RPMI8226 (cell line): ENCODE data around the gene LIN28A.

Experiments used
- DNase-seq: peaks from one replicate; pipeline ENCODE4 v3.0.0-alpha.2; 2015

LIN28A gene

DNA sequence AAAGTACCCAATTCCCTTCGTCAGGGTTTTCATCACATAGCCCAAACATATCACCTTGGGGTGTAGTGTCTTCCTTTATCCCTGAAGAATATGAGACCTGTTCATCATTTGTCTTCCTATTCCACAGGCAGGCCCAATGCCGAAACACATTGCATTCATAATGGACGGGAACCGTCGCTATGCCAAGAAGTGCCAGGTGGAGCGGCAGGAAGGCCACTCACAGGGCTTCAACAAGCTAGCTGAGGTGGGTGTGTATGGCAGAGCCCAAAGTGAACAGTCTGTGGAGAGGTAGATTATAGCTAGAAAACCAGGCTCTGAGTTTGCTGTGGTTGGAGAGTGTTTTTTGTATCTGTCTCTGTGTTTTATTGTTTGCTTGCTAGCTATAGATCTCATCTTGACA lies 27.4 kb downstream of the LIN28A start:
- no peak for DNase-seq

DNA sequence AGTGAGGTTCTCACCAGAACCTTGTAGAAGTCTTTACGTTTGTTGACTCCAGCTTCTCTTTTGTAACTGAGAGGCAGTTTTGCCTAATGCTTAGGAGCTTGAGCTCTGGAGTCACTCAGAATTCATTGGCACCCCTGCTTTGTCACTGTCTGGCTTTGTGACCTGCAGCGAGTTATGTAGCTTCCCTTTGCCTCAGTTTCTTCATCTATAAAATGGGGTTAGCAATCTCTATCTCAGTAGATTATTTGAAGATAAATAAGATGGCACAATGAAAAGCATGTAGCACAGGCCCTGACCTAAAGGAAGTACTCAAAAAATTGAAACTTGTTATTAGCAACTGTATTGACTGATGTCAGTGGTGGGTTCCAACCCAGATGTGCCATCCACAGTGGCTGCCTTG lies 29.6 kb downstream of the LIN28A start:
- no peak for DNase-seq

DNA sequence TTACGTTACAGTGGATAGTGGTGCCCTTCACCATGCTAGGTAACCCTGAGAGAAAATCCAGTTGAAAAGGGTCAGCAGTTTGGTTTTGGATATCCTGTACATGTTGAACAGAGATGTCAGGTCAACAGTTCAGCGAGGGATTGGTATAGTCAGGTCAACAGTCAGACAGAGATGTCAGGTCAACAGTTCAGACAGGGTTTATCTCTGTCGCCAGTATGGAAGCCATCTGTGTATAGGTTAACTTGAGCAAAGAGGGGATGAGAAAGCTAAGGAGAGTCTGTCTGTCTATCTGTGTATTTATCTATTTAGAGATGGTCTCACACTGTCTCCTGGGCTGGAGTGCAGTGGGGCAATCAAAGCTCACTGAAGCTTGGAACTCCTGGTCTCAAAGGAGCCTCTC lies 39.3 kb downstream of the LIN28A start:
- no peak for DNase-seq

DNA sequence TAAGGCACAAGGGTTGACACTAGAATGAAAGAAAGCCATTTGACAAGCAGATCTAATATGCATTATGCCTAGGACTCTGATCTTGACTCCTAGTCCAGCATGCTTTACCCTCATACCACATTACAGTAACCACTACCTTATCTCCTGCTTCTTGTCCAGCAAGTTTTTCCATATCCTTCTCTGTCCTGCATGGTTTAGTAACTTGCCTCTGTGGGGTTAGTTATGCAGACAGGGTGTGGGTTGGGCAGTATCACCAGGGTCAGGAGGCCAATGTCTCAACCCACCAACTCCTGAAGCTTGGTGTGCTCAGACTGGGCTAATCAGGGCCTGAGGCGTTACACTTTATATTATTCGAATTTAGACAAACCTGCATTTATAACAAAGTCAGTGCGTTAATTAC lies 40.3 kb downstream of the LIN28A start:
- DNase-seq, result no peak

DNA sequence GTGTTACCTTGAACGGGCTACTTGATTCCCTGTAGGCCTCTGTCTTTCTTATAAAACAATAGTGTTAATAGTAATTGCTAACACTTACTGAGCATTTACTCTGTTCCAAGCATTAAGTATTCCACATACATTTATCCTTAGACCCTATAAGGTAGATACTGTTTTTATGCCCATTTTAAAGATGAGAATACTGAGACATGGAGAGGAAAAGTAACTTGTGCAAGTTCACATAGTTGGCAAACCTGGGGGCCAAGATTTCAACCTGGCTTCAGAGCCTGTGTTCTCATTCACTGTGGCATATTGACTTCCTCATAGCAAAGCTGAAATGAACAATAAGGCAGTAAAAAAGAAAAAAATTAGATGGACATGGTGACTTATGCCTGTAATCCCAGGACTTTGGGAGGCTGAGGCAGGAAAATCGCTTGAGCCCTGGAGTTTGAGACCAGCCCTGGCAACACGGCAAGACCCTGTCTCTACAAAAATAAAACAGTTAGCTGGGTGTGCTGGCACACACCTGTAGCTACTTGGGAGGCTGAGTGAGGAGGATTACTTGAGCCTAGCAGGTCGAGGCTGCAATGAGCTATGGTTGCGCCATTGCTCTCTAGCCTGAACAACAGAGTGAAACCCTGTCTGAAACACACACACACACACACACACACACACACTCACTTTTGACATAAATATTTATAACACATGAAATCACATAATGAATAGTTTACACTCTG lies 42.0 kb downstream of the LIN28A start:
- DNase-seq, result no peak

DNA sequence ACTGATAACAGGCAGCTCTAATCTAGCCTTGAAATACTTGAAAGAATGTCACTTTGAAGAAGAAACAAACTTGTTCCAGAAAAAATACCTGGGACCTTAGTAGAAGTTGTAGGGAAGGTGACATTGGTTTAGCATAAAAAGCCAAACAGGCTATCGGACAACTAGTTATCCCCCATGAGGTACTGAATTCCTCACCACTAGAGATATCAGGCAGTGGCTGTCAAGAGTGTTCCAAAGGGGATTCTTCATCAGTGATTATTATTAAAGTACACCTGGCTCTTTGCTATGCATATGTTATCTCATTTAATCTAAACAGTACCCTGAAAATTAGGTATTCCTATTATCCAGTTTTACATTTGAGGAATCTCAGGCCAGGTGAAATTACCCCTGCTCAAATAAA lies 48.5 kb downstream of the LIN28A start:
- DNase-seq, result no peak

DNA sequence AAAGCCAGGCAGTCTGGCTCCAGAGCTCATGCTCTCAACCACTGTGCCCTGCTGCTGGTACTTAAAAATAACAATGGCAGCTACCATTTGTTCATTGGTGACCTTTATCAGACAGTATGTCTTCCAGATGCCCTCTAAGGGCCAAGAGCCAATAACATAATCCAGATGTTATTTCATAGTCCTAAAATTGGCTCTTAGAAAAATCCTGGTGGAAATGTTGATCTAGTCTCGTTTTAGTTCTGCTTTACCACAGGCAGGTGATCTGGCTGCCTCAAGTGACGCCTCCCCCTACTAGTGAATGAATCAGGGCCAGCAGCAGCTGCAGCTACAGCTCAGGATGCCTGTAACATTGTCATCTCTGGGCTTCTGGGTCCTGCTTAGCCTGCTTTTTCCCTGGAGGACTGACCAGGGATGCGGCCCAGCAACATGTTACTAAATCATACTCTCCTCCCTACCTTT lies 49.0 kb downstream of the LIN28A start:
- DNase-seq, result no peak

DNA sequence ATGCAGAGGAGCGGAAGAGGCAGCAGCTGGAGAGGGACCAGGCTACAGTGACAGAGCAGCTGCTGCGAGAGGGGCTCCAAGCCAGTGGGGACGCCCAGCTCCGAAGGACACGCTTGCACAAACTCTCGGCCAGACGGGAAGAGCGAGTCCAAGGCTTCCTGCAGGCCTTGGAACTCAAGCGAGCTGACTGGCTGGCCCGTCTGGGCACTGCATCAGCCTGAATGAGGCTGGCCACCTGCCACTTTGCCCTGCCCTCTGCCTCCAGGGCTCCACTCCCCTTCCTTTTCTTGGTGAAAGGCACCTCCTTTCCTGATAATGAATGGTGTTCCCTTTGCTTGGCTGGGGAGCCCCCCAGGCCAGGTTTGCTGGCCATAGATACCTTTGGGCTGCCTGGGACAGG lies 58.3 kb downstream of the LIN28A start:
- no peak for DNase-seq

DNA sequence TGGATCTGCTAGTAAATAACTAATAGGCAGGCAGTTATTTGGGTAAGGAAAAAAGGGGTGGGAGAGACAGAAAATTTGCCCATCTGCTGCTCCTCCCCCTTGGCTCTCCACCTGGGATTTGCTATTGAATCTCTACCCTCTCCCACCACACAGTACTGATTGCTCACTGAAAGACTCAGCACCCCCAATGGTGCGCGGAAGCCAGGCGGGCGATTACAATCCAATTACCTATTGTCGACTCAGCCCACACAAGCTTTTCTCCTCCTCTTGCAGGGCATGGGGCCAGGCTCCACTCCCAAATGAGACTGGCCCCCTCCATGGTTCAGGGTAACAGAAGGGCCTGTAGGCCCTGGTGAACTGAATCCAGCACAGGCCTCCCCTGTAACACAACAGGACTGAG lies 58.9 kb downstream of the LIN28A start:
- DNase-seq, result no peak

DNA sequence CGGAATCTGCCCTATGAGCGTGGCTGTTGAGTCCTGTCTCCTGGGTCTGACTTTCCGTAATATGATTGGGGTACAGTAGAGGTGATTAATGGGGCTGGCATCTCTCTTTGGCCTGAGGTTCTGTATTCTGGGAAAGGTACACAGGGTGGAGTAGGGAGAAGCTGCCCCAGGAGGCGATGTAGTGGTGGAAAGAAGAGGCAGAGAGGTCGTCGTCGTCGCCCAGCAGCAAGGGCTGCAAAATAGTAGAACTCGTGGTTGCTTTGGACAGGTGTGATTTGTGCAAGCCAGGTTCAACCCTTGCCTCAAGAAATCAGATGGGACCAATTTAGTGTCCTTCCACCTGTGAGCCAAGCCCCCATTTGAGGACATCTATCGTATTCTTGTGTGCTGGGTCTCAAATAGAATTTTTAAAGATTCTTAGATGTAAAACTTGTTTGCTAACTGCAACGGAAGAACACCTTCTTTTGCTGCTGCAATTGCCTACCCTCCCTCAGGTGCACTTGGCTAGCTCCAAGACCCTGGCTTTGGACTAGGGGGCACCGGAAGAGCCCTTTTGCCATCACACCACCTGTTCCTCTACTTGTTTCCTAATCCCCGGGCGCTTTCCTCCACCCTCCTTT lies 60.4 kb downstream of the LIN28A start:
- DNase-seq, result peak; percentile 27

DNA sequence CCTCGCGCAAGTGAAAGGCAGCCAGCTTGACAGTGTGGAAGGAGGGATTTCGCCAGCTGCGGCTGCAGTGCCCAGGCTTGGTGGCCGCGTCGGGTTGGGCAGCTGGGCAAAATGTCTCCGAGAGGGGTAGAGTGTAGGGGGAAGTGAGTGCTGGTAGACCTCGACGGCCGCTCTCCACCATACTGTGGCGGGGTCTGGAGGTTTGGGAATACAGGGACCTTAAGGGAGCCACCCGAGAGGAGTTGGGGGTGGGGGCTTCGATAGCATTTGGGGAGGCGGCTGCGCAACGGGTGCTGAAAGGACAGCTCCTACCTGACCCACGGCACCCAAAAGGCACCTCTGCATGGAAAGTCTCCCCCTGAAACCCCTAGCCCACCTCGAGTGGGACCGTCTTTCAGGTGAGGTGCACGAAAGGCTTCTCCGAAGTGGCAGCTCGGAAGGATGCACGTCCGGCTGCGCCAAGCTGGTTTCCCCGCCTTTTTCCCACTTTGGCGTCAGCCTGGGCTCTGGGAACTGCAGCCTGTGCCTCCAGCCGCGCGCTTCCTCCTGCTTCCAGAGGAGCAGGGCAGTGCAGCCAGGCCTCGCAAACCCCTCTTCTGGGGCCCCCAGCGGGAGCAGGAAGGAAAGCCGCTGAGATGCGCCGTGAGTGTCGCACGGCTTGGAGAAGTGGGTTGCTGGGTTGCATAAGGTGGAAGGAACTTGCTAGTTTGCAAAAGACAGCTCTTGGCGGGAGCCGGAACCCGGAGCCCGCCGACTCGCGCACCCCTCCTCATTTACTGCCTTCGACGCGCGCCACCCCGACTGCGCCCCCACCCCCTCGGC lies 61.1 kb downstream of the LIN28A start:
- DNase-seq, result peak; percentile 61

DNA sequence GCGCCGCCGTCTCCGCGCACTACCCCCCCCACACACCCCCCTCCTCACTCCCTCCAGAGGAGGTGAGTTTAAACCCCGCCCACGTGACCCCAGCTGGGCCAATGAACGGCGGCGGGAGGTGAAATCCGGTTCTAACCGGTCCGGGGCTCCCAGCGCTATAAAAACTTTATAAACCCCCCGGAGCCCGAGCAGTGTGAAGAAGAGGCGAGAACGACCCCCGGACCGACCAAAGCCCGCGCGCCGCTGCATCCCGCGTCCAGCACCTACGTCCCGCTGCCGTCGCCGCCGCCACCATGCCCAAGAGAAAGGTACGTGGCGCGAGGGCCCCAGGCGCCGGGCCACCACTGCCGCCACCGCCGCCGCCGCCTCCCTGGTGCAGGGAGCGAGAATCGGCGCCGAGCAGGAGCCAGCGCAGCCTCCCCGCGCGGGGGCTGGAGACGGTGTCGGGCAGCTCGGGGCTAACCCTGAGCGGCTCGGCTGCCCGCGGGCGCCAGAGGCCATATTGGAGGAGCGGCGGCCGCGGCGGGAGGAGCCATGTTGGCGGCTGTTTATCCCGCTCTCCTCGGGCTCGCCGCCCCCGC lies 61.8 kb downstream of the LIN28A start, which contains the start of gene HMGN2:
Gene HMGN2, plus strand, starts transcription at position 121 of the 581 bp plus-strand sequence. Its CDS starts 173 bp downstream, at position 294.
- peak; percentile 97 for DNase-seq

DNA sequence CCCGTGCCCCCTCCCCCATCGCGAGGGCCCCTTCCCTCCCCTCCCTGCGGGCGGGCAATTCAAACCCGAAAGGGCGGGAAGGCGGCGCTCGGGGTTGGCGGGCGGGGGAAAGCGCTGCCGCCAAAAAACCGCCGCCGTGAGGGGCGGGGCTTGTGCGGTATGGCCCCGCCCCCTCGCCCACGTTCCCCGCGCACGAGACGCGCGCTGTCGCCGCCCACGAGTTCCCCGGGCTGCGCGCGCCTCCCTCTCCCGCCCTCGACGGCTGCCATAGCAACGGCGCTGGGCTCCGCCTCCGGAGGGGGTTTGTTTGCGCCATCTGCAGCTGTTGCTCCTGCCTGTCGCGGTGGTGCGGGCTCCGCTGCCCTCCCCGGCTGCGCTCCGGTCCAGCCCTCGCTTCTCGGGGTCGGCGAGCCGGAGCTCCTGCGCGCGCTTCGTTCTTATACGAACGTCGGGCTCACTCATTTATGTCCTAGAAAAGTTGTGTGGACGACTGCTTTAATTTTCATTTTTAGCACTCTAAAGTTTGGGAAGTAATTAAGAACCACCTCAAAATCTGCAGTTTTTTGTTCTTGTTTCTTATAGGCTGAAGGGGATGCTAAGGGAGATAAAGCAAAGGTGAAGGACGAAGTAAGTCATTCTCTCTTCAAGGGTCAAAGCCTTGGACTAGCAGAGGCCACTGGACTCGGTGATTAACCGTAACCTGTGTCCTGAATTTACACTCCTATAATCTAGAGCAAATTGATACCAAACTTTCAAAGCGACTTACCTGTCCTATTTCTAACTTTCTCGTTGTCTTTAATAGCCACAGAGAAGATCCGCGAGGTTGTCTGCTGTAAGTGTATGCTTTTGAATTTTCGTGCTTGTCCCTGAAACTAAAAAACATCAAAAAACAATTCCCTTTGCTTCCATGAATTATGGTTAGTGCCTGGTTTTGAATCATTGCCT lies 62.6 kb downstream of the LIN28A start:
- peak; percentile 99 for DNase-seq

DNA sequence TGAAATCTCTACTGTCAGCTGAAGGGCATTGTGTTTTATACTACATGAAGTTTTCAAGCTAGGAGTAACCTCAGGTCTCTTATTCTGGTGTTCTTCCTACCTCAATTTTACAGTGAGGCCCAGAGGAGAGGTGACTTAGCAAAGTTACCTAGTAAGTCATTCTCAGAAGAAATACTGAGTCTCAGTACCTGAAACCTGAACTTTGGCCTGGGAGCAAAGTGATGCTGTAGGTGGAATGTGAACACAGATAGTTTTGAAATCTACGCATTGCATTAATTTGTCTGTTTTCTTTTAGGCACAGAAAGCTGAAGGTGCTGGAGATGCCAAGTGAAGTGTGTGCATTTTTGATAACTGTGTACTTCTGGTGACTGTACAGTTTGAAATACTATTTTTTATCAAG lies 64.2 kb downstream of the LIN28A start:
- no peak for DNase-seq

DNA sequence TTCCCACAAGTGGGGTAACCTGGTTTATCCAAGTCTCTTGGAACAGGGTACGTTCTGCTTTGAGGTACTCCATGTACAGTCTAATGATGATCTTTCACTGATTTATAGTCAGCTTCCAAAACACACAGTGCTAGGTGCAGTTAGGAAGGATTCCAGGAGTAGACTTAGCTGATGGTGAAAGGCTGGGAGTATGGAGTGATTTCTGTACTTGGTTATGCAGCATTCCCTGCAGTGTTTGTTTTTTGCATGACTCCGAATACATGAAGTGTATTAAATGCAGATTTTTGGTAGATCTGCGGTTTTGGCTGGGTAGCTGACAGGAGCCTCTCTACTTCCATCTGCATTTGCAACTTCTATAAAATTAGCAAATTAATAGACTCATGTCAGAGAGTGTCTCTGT lies 65.4 kb downstream of the LIN28A start:
- no peak for DNase-seq

DNA sequence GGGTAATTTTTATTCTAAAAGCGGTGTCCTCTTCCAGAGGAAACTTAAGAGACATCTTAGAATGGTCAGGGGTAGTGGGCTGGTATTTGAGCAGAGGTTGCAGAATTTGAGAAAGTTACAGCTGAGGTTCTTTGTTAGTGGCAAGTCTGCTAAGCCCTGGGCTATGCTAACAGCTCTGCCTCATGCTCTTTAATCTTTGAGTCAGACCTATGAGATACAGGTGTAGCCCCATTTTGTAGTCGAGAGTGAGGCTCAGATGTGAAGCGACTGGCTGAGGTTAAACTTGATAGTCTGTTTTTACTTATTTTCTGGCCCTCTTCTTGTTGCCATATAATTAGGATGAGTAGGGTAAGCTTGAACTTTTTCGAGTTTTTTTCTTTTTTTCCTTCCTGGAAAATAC lies 66.3 kb downstream of the LIN28A start:
- no peak for DNase-seq

DNA sequence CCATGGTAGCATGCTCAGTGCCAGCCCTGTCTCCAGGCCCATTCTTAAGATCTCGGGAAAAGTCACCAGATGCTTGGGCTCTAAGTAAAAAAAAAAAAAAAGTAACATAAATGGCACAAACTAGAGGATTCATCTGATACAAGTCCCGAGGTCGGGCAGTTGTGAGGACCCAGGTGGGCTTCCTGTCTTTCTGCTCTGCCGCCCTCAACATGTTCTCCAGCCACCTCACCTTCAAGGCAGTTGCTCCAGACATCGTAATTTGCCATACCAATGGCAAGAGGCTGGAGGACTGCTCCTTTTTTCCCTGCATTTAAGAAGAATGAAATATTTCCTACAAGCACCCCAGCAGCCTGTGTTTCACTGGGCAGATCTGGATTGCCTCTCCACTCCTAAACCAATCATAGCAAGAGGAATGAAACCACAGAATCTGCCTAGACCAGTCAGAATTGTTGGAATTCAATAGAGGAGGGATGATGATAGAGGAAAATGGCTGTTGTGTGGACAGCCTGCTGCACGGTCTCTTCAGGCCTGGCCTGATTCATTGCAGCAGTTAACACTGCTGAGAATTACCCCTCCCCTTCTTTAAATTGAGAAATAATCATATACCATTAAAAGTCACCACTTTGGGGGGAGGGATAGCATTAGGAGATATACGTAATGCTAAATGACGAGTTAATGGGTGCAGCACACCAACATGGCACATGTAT lies 67.0 kb downstream of the LIN28A start:
- no peak for DNase-seq

DNA sequence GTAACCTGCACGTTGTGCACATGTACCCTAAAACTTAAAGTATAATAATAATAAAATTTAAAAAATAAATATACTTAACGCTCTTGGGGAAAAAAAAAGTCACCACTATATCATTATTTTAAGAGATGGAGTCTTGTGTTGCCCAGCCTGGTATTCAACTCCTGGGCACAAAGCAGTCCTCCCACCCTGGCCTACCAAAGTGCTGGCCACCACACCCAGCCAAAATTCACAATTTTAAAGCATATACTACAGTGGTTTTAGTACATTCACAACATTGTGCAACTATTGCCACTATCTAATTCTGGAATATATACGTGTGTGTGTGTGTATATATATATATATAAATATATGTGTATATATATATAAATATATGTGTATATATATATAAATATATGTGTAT lies 67.5 kb downstream of the LIN28A start:
- no peak for DNase-seq

DNA sequence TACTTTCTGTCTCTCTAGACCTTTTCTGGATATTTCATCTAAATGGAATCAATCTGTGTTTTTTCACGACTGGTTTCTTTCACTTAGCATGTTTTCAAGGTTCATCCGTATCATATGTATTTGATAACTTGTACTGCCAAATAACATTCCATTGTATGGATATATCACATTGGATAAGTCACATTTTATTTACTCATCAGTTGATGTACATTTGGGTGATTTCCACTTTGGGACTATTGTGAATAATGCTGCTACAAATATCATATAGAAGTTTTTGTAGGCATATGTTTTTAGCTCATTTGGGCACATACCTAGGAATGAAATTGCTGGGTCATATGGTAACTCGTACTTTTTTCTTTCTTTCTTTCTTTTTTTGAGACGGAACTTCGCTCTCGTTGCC lies 68.4 kb downstream of the LIN28A start:
- no peak for DNase-seq
